ENCODE data around the gene IKBKE. TPM values are rescaled to one million over a fixed set of nuclear protein-coding genes. Genes with fewer than 3 reads are reported as not detected.

The IKBKE gene
- total and polyA plus RNA-seq, 2 of the 8 experiments (the other 6 are each of a cell fraction or from before 2014, with no cell fraction given), result 8.6 to 12.0 TPM

- H3K23ac ChIP-seq (ENCODE audit: insufficient read length), result no peak overlapping the region
- no peaks in the 10 kb centered on the region; the same call in 1 of the 2 replicates for H3K23me2 ChIP-seq (ENCODE audit: low read depth, low read length)
- H2BK15ac ChIP-seq (ENCODE audit: low read length), result no peak overlapping the region
- ChIA-PET POLR2A (ENCODE audit: partially characterized antibody) (no interaction called here), CTCF (ENCODE audit: partially characterized antibody) (interaction anchor here (0.9 to 18.2 kb wide), 13 partner anchors 9 to 124 kb away, joined by 3 to 298 read pairs (median 5); partner anchors contain the start of gene RASSF5)
- no peak overlapping the region for H4K5ac ChIP-seq (ENCODE audit: insufficient read length, low read depth, low read length)
- no peak overlapping the region for H2BK5ac ChIP-seq (ENCODE audit: low read depth, low read length)
- no peak overlapping the region for H2AK5ac ChIP-seq (ENCODE audit: low read depth, low read length)
- no peak overlapping the region for H3K27ac ChIP-seq (ENCODE audit: low read depth, low read length)
- WGBS, 2 experiments (ENCODE audit: extremely low coverage in 1 of 2, insufficient coverage in 1 of 2, insufficient read length in 1 of 2, insufficient replicate concordance in 2 of 2, low coverage in 1 of 2, low lambda C conversion rate in 2 of 2, missing lambda C conversion rate in 1 of 2), result 76% methylated on average over 3 of the region's 3 CpGs; no CpG with 5 or more reads in 1 of the 2 experiments
- H3K79me1 ChIP-seq (ENCODE audit: low read depth, low read length), result no peaks in the 10 kb centered on the region; the same call in 1 of the 2 replicates
- H4K91ac ChIP-seq (replicated peaks; ENCODE audit: insufficient read length, low read length), result no peak overlapping the region
- no peaks in the 10 kb centered on the region for H3K36me3 ChIP-seq (ENCODE audit: control insufficient read depth in 2 of 4, insufficient read depth in 4 of 4, low read length in 3 of 4)
- no peak overlapping the region for H3K56ac ChIP-seq (replicated peaks; ENCODE audit: insufficient read length, low read depth, low read length)
- H4K20me1 ChIP-seq (replicated peaks in 1 of 2; ENCODE audit: control insufficient read depth in 1 of 2, insufficient read depth in 2 of 2, low read length in 2 of 2), result peaks cover 0 to 3% of the 10 kb centered on the region in 2 experiments
- H2AFZ ChIP-seq (ENCODE audit: low read length), result no peak overlapping the region
- no peak overlapping the region for H3K4me2 ChIP-seq (ENCODE audit: insufficient read depth in 1 of 2, low read depth in 2 of 2, low read length in 2 of 2)
- no peak overlapping the region for H3K9ac ChIP-seq (replicated peaks in 1 of 4; ENCODE audit: extremely low read depth in 1 of 4, low read depth in 3 of 4, low read length in 3 of 4)
- no peak overlapping the region for H2BK20ac ChIP-seq (ENCODE audit: low read length)
- no peak overlapping the region for H2BK120ac ChIP-seq (replicated peaks; ENCODE audit: low read depth, low read length)
- no peaks in the 10 kb centered on the region for H3K9me3 ChIP-seq (ENCODE audit: insufficient read depth in 2 of 2, low read depth in 1 of 2, low read length in 1 of 2)
- H2BK12ac ChIP-seq (ENCODE audit: low read depth, low read length), result no peak overlapping the region
- no peak overlapping the region for H3K4ac ChIP-seq (replicated peaks; ENCODE audit: insufficient read length, low read depth, low read length)
- no peak for DNase-seq (ENCODE audit: low read depth in 1 of 2, low spot score in 2 of 2)
- no peak overlapping the region for H4K8ac ChIP-seq (ENCODE audit: extremely low read depth, insufficient read depth, low read length)
- H3K18ac ChIP-seq (ENCODE audit: extremely low read depth, low read length), result no peak overlapping the region
- no peak for FAIRE-seq
- no peaks in the 10 kb centered on the region for H3K27me3 ChIP-seq (replicated peaks in 1 of 4; ENCODE audit: control insufficient read depth in 3 of 4, extremely low read depth in 1 of 4, insufficient read depth in 3 of 4, low read length in 3 of 4)
- no peak overlapping the region for H3K14ac ChIP-seq (ENCODE audit: insufficient read length)
- no peaks in the 10 kb centered on the region for H3K79me2 ChIP-seq (ENCODE audit: control insufficient read depth in 1 of 2, insufficient read depth in 2 of 2, low read length in 2 of 2)
- H3K4me1 ChIP-seq (replicated peaks in 1 of 4; ENCODE audit: control insufficient read depth in 3 of 4, insufficient read depth in 4 of 4, low read length in 3 of 4), result no peaks in the 10 kb centered on the region; a peak in 2 of 7 replicates
- H3K4me3 ChIP-seq (ENCODE audit: extremely low read depth in 1 of 4, insufficient read depth in 2 of 4, low read depth in 3 of 4, low read length in 4 of 4), result no peak overlapping the region
- TF ChIP-seq POLR2AphosphoS5 (IDR thresholded peaks at IDR 0.05; ENCODE audit: low read depth, low read length) (no peak), EGR1 (IDR thresholded peaks at IDR 0.05; ENCODE audit: borderline replicate concordance, low read depth, low read length) (no peak)
These were observed 64.3 kb downstream of the IKBKE start for GRCh38 chr1:206534552-206534951.

All from H1 (cell line).